GM18861 (cell line): ENCODE data around the gene CELA3A.
"Not testable (repeated sequence)": the region's sequence is repeated elsewhere in the genome, so short reads cannot be mapped to it uniquely, and the experiment has no call there.

Source experiments
- ATAC-seq: cut with Tn5 transposase; IDR thresholded peaks from one replicate; pipeline ENCODE4 v1.9.1; 2021; ENCODE audit not compliant: unreplicated experiment

Gene CELA3A

DNA sequence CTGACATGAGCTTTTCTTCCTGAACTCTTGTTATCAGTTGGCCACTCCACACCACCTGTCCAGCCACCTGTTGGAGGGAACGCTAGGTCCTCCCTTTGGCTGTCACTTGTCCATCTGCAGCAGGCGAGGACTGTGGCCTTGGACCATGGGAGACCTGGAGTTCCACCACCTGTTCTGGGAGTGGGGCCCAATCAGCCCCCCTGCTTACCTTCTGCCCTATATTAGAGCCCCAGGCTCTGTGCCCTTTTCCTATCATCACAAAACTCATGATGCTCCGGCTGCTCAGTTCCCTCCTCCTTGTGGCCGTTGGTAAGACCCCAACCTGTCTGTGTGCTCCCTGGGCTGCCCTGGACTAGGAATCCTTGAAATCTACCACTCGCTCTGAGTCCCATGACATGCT lies at the start of gene CELA3A:
TSS of gene CELA3A (plus strand) at position 249 of the 400 bp plus-strand sequence. CDS start at position 267, 18 bp downstream.
- no peak for ATAC-seq

DNA sequence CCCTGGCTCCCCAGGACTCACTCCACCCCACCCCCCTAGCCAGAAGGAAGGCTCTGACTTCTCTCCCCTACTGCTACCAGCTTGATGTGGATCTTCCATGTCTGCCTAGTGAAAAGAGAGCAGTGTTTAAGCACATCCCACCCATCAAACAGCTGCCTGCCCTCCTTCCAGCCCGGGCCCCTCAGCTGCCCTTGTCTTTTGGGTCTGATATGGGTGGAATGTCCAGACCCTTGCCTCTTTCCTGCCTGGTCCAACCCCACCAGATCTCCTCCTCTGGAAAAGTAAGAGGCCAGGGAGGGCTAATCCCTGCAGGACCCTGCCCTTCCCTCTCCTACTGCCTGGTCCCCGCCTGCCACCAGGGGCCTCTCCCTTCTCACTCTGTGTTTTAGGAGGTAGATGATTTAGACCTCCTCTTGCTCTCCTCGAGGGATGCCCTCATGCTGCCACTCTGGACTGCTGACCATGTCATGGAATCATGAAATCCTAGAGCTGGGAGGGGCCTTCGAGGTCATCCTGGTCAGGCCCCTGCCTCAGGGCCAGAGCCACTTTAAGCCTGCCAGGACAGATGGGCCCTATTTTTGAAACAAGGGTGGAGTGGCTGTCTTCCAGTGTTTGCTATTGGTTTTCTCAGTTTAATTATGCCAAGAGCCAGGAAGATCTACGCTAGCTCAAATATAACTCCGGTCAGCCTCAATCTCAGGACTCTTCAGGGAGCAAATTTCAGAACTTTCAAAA lies 48.5 kb upstream of the CELA3A start:
- no peak for ATAC-seq

DNA sequence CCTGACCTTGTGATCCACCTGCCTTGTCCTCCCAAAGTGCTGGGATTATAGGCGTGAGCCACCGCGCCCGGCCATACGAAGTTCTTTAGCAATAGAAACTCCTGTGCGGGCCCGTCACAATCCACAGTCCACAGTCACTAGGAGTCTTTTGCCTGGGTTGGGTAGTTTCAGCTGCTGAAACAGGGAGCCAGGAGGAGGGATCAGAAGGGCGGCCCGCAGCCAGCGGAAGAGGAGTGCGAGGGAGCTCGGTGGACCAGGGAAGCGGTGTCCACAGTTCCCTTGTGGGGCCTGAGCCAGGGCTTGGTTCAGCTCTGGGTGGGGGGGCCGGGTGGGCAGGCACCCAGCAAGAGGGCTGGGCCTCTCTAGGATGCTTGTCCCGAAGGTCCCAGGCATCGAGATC lies 46.4 kb upstream of the CELA3A start:
- no peak for ATAC-seq

DNA sequence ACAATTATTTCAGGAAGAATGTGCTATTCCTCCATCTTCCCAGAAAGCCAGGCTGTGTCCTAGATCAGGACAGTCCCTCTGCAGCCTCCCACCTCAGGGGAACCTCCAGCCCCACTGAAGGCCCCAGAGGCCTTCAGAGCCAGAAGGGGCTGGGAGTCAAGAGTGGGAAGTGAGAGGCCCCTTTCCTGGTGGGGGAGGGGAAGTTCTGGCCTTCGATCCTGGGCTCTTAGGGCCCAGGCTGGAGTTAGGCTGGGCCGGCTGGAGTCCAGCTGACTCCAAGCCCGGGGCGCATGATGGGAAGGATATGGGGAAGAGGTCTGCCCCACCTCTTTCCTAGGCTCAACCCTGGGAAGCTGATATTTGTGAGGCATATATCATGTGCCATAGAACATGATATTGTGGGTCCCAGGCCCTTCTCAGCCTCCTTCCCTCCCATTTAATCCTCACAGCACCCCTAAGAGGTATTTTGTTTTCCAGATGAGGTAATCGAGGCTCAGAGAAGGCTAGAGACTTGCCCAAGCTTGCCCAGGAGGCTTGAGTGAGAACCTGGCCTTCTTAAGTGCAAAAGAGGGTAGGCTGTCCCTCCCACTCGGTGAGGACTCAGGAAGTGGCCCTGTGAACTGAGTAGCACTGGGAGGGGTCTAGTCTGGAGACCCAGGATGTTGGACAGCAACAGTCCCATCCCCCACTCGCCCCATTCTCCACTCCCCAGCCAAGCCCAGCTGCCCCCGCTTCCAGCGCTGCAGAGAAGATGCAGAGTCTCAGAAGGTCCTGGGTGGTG lies 45.8 kb upstream of the CELA3A start:
- ATAC-seq, result no peak

DNA sequence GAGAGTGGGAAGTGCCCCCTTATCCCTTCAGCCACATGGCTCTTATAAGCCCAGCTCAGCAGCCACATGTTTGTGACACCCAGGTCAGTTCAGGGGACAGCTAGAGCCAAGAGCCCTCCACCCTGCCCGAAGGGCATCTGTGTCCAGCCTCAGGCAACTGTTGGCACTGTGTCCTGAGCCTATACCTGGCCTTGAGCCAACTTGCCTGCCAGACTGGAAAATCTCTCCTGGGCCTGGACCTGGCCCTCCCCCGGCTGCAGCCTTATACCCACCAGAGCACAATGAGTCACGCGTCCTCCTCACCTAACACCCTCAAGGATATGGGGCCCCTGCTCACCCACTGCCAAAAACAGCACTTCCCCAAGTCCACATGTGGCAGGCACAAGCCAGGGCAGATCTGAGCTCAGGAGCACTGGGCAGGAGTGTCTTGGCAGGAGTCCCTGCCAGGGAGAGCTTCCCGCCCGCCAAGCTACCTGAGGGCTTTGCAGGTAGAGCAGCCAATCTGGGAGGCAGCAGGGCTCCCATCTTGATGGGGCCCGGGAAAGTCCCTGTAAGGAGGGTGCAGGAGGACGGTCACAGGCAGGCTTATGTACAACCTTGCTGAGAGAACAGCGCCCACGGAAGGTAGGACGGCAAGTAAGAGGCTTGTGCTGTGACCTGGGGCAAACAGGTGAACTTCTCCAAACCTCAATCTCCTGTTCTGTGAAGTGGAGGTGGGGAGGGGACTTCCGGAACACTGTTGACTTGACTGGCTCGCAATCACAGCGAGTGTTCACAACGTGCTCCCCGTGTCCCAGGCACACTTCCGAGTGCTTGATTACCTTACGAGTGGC lies 44.5 kb upstream of the CELA3A start:
- no peak for ATAC-seq

GRCh38 chr1:21961337-21961736 lies 40.1 kb upstream of the CELA3A start:
- ATAC-seq, result no peak

DNA sequence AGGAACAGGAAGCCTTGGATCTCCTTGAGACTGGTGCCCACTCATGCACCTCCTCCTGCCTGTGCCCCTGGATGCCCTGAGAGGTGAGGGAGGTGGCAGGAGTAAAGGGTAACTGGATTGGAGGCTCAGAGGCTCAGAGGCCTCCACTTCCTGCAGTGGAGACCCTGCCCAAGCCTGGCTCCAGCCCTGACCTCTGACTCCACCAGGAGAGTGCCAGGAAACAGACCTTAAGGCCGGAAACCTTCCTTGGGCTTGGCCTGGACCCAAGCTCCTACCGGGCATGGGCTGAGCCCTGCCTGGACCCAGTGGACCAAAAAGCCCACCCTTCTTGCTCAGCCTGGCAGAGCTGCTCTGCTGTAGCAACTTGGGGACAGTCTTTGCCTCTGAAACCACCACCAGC lies 39.7 kb upstream of the CELA3A start:
- no peak for ATAC-seq

- ATAC-seq, result no peak
Measured at GRCh38 chr1:21963477-21964217, 37.8 kb upstream of the CELA3A start.

GRCh38 chr1:21966247-21967000 lies 35.0 kb upstream of the CELA3A start:
- no peak for ATAC-seq

DNA sequence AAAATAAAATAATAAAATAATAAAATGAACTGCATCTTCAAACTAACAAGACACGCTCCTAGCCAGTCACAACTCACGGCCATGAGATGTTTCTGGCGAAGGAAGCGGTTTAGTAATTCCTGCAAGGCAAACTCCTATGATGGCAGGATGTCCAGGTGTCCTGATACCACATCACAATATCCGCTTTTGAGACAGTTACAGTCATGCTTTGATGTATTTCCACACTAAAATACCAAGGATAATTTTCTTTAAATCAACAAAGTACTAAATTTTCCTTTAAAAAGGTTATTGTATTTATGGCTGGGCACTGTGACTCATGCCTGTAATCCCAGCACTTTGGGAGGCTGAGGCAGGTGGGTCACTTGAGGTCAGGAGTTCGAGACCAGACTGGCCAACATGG lies 34.2 kb upstream of the CELA3A start:
- ATAC-seq, result not testable (repeated sequence)

- not testable (repeated sequence) for ATAC-seq
Measured at GRCh38 chr1:21969066-21969465, 32.4 kb upstream of the CELA3A start.

DNA sequence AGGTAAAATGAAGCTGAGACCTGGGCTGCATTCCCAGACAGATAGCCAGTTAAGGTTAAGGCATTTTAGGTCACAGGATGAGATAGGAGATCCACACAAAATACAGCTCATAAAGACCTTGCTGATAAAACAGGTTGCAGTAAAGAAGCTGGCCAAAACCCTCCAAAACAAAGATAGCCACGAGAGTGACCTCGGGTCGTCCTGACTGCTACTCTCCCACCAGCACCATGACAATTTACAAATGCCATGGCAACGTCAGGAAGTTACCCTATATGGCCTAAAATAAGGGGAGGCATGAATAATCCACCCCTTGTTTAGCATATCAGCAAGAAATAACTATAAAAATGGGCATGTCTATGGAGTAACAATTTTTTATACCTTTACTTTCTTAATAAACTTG lies 30.9 kb upstream of the CELA3A start:
- ATAC-seq, result not testable (repeated sequence)

- not testable (repeated sequence) for ATAC-seq
Measured at GRCh38 chr1:21972973-21973441, 28.4 kb upstream of the CELA3A start.

DNA sequence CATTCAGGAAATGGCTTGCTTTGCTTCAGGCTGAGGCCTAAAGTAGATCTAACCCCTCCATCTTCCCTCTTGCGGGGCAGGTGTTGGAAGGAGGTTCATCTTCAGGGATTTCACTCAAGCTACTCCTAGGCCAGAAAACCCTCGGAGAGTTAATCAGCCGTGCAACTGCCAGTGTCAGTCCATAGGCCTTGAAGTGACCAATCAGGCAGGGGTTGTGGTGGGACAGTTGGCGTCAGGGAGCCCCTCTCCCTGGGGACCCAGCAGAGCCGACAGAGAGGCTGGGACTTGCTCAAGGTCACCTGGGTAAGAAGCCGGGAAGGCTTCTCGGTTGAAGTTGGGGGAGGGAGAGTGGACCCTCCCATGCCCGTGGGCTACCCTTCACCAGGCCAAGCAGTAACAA lies 27.5 kb upstream of the CELA3A start:
- not testable (repeated sequence) for ATAC-seq

DNA sequence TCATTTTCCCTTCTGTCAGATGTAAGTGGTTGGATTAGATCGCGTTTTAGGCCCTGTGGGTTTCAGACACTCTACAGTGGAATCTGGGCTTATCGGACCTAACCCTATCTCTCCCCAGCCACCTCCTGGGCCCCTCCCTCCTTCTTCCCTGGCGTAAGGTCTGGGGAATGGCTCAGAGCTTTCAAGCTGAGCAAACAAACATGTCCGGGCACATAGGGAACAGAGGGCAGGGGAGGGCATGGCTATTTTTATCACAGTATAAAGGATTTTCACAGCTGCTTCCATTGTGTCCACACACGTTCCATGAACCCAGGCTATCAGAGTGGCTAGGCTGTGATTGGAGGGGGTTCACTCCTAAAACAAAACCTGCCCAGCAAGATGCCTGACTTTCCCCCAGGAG lies 26.8 kb upstream of the CELA3A start:
- not testable (repeated sequence) for ATAC-seq

GRCh38 chr1:21975296-21975695 lies 26.2 kb upstream of the CELA3A start:
- ATAC-seq, result not testable (repeated sequence)

DNA sequence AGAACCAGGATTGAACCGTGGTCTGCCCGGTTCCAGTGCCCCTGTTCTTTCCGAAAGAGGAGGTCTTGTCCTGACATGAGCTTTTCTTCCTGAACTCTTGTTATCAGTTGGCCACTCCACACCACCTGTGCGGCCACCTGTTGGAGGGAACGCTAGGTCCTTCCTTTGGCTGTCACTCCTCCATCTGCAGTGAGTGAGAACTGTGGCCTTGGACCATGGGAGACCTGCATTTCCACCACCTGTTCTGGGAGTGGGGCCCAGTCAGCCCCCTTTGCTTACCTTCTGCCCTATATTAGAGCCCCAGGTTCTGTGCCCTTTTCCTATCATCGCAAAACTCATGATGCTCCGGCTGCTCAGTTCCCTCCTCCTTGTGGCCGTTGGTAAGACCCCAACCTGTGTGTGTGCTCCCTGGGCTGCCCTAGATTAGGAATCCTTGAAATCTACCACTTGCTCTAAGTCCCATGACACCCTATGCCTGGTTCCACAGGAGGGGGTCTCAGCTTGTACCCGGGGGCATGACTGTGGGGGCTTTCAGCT lies 24.7 kb upstream of the CELA3A start, which contains the start of gene CELA3B:
TSS of gene CELA3B (plus strand) at position 320 of the 537 bp plus-strand sequence. CDS start at position 338, 18 bp downstream.
- ATAC-seq, result not testable (repeated sequence)

DNA sequence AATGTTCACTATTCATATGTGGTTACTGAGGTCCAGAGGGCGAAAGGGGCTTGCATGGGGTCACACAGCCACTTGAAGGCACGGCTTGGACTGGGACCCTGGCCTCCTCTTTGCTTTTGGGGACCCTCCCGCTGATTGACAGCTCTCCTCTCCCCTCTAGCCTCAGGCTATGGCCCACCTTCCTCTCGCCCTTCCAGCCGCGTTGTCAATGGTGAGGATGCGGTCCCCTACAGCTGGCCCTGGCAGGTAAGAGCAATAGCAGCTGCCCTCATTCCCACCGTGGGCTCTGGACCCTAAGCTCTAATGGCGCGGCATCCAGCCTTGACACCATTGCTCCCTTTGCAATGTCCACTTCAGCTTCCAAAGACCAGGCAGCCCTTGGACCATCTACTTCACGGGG lies 23.2 kb upstream of the CELA3A start:
- ATAC-seq, result not testable (repeated sequence)

DNA sequence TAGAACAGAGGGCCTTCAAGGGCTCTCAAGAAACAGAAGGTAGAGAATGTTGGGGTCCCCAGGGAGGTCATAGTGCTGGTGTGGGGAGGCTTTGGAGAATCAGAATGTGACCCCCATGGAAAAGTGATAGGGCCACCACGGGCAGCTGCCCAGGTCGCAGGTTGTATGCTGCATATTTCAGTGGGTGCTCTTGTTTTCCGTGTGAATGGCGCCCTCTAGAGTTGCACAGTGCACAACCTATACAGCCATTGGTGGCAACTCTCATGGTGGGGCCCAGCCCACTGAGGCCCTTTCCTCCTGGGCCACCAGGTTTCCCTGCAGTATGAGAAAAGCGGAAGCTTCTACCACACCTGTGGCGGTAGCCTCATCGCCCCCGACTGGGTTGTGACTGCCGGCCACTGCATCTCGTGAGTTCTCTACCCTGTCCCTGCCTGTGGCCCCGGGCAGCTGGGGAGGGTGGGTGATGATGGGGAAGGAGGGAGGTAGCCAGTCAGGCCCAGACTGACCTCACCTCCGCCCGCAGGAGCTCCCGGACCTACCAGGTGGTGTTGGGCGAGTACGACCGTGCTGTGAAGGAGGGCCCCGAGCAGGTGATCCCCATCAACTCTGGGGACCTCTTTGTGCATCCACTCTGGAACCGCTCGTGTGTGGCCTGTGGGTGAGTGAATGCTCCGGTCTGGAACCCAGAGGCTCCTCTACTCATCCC lies 20.8 kb upstream of the CELA3A start:
- ATAC-seq, result not testable (repeated sequence)
